GM19463 (cell line): Measurements from ENCODE around the gene EXOC4.
"Not testable (repeated sequence)": the region's sequence is repeated elsewhere in the genome, so short reads cannot be mapped to it uniquely, and the experiment has no call there.

Experiments used
- ATAC-seq: cut with Tn5 transposase; IDR thresholded peaks from one replicate; pipeline ENCODE4 v1.9.1; 2021; ENCODE audit warnings: mild to moderate bottlenecking, moderate library complexity; ENCODE audit not compliant: unreplicated experiment

EXOC4 gene

DNA sequence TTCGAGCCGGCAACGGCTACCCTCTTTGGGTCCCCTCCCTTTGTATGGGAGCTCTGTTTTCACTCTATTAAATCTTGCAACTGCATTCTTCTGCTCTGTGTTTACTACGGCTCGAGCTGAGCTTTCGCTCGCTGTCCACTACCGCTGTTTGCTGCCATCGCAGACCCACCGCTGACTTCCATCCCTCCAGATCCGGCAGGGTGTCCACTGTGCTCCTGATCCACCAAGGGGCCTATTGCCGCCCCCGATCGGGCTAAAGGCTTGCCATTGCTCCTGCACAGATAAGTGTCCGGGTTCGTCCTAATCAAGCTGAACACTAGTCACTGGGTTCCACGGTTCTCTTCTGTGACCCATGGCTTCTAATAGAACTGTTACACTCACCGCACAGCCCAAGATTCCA is 653.7 kb downstream of the EXOC4 start:
- ATAC-seq, result not testable (repeated sequence)

DNA sequence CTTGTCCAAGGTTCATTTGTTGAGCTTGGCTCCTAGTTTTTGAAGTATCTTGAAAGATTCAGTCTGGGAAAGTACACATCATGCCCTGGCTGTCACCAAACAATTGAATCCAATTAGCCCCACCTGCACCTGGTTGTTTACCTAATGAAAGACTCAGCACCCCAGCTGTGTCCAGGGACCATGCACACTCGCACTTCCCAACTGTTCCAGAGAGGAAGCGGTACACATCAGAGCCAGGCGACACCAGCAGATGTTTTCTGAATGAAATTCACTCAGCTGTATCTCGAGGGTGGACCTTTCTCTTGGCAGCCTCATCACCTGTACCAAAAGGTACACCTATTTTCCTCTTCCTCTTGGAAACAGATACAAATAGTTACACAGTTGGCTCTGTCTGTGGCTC is 657.9 kb downstream of the EXOC4 start:
- ATAC-seq, result no peak

DNA sequence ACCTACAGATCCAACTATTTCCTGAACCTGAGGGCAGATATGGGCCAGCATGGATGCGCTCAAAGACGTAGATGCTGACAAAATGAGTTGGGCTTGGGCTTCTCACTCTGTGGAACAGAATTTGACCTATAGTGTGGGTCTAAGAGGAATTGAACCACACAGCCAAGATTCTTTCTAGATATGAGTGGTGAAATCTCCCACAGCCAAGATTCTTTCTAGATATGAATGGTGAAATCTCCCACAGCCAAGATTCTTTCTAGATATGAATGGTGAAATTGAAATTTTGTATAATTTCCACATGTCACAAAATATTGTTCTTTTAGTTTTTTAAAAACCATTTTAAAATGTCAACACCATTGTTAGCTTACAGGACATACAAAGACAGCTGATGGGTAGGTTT is 658.8 kb downstream of the EXOC4 start:
- ATAC-seq, result no peak

DNA sequence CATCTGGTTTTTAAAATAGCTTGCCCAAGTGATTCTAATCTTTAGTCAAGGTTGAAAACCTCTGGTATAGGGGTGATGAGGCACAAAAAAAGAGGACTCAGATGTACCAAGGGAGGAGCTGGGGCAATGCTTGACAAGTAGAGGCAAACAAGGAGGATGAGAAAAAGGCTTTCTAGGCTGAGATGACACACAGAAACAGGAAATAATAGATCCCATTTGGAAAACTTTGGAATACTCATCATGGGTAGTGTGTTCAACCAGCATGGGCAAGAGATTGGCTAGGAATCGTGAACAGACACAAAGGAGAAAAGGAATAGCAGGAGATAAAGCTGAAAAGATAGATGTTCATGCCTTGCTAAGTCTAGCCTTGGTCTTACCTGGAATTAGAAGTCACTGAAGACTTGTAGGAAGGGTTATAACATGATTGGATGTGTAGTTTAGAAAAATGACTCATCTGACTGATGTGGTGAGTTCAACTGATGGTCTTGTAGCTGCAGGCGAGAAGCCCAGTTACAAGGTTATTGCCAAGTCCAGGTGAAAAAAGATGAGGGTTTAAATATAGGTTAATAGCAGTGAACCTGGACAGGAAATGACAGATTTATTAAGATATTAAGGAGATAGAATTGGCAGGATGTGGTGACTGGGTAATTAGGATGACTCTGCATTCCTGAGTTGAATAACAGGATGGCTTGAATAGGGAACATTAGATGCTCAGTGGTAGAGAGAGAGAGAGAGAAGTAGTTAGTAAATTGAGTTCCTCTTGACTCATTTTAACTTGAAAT is 660.2 kb downstream of the EXOC4 start:
- no peak for ATAC-seq

DNA sequence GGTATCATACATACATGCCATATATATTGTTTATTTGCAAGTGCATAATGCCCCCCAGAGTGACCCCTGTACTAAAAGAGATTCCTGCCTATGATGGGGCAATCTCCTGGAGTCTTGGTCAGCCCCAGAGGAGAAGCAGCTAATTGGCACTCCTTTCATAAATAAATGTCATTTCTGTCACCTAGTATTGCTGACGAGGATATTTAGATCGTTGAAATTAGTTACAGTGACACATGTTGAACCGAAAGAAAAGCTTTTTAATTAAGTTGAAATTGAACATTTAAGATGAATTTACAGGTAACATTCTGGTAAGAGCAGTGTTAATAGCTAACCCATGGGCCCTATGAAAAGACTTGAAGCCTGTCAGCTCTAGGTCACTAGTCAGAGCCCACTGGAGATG is 663.7 kb downstream of the EXOC4 start:
- no peak for ATAC-seq

DNA sequence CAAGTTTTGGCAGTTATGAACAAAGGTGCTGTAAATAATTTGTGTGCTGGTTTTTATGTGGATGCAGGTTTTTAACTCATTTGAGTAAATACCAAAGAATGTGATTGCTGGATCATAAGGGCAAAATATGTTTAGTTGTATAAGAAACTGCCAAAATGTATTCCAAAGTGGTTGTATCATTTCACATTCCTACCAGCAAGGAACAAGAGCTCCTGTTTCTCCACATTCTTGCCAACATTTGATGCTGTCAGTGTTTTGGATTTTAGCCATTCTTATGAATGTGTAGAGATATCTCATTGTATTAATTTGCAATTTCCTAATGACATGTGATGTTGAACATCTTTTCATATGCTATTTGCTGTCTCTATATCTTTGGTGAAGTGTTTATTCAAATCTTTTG is 666.9 kb downstream of the EXOC4 start:
- no peak for ATAC-seq

DNA sequence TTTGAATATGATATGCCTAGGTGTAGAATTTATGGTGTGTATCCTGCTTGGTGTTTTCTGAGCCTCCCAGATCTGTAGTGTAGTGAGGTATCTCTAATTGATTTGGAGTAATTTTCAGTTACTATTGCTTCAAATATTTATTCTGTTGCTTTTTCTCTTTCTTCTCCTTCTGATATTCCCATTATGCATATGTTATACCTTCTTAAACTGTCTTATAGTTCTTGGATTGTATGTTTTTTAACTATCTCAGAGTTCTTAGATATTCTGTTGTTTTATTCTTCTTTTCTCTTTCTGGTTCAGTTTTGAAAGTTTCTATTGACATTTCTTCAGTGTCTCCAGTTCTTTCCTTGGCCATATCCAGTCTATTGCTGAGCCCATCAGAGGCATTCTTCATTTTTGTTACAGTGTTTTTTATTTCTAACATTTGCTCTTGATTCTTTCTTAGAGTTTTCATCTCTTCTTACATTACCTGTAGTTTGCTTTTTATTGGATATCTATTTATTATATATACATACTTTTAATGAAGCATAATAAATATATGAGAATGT is 668.8 kb downstream of the EXOC4 start:
- no peak for ATAC-seq

DNA sequence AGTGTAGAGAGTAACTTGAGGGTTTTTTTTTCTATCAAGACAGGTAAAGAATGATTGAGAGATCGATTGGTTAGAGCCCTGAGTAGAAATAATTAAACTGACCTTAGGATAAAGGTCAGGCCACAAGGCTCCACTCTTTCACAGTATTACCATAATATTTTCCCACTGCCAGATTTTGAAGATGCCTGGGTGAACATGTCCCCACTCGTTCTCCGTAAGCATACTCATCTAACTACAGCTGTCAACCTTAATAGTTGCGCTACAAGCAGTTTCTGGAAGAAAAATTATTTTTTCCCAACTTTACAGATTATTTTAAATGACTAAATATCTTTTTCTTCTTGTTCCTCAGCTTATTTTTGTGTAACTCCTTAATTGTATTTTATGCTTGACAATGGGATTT is 671.1 kb downstream of the EXOC4 start:
- ATAC-seq, result no peak

DNA sequence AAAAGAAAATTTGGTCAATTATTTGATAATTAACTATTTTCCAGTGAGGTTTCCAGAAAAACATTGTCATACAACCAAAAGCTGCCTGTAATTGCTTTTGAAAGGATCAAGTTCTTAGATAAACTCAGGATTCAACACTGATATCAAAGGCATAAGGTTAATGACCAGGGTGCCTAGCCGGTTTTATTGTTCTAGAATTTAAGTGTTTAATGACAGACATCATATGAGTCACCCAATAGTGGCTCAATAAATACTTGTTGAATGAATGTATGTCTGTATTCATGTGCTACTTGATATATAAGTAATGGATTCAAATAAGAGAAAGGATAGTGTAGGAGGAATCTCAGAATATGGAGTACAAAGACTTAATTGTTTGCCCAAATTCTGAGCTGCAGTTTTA is 678.2 kb downstream of the EXOC4 start:
- ATAC-seq, result no peak

DNA sequence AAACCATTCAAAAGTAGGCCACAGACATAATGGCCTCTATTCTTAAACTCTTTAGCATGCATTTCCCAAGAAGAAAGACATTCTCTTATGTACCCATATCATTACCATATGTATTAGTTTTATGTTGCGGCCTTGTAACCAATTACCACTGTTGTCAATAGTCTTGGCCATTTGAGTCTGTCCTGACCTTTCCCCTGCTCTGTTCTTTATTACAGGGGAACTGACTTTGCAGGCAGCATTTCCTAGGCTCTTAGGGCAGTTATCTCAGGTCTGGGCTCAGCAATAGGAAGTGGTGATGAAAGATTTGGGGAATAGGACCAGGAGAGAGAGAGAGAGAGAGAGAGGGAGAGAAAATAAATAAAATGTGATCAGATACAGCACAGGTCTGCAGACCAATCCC is 679.7 kb downstream of the EXOC4 start:
- ATAC-seq, result no peak

DNA sequence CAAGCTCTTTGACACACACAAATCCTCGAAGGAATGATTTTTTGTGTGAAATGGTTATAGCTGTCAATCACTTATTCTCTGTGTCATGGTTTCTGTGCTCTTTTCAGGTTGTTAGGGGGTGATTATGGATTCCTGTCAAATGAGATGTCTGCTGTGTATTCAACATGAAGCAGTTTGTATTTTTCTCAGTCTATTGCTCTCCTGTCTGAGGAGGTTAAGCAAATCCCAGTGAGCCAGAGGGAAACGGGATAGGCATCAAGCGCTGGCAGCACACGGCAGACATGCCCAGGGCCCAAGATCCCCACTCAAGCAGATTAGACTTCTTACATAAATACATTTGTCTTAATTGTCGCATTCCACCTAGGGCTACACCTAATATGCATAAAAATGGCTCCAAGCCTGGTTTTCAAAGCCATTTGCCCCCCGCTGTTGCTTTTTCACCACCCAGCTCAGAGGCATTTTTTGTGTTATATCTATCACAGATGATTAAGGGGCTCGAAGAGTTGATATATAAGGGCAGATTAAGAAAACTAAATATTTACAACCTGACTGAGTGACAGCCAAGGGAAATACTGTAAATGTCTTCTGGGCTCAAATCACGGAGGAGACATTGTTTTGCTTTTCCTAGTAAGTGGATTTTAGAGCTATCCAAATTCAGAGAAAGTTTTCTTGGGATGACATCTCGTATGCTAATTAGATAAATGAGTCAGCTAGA is 681.5 kb downstream of the EXOC4 start:
- no peak for ATAC-seq

DNA sequence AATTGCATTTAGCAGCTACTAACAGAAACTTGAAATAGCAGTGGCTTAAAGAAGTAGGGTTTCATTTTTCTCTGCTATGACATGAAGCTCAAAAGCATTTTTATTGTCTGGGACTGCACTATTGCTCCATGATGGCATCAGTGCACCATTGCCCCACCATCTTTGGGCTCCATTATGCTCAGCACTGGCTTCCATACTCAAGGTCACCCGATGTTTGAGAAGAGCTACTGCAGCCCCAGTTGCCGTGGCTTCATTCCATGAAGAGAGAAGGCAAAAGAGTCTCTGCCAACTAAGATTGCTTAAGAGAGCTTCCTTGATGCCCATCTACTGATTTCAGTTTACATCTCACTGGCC is 682.1 kb downstream of the EXOC4 start:
- ATAC-seq, result no peak

DNA sequence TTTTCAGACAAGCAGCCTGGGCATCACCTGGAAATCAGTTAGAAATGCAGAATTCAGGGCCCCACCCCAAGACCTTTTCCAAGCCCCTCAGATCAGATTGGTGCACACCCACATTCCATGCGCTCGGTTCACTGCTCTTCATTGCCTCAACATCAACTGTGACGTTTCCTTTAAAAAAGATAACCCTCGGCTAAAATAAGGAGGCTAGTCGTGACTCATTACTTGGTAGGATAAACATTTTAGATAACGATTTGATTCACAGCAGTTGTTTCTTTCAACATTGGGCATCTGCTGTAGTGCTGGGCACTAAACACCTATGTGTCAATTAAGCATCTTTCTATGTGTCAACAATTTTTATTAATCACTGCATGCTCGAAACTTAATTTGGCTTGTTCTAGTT is 683.2 kb downstream of the EXOC4 start:
- ATAC-seq, result no peak

DNA sequence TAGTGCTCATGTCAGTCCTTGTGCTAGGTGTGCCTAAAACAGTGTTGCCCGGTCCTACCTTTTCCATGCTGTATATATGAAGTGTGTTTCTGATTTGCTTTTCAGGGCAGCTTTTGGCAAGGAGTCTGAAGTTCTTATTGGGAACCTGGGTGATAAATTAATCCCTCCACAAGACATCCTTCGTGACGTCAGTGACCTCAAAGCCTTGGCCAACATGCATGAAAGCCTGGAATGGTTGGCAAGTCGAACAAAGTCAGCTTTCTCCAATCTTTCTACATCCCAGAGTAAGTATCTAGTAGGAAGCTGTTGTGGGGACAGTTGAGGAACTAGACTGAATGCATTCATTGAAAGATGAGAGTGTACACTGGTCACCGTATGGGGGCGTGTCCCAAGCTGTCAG is 684.9 kb downstream of the EXOC4 start:
- no peak for ATAC-seq

DNA sequence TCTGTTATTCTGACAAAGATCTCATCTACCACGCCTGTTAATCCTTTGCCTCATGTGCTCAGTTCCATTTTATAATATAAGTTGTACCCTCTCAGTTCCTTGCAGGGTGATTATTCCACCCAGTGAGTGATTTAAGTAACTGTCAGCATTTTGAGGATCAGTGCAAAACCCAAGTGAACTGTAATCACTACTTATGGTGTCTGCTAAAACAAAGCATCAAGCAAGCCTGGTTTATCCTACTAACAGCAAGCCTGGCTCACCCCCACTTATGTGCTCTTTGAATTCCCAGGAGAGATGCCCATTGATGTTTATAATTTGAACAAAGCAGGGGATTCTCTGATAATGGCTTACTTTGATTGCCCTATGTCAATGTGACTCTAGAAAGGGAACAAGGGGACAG is 687.5 kb downstream of the EXOC4 start:
- ATAC-seq, result no peak

DNA sequence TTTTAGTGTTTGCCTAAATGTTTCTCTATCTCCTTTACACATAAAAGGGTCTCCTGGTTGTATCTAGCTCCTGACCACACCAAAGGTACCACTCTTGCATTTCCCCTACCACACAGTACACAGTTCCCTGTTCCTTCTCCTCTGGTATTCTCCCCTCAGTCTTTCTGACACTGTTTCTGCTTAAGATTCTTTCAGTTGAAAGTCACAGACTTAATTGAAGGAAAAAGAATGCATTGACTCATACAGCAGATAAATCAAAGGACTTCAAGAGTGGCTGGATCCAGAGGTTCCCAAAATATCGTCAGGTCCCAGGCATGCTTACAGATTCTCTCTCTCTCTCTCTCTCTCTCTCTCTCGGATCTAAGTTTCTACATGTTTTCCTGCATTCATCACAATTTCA is 688.6 kb downstream of the EXOC4 start:
- ATAC-seq, result no peak

DNA sequence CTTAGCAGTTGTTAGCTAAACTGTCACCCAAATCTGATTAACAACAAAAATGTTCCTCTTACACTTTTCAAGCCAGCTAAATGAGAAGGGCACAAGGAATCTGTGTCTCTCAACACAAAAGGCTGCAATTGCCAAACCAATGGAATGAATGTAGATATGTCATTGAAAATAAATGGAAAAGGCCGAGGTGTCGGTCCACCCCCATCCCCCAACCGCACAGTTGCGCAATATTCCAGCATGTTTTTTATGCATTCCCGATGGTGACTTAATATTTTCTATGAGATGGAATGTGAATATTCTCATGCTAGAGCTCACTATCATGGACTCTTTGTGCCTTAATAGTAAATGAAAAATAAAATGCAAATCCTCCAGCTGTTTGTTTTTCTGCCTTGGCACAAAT is 692.6 kb downstream of the EXOC4 start:
- no peak for ATAC-seq

DNA sequence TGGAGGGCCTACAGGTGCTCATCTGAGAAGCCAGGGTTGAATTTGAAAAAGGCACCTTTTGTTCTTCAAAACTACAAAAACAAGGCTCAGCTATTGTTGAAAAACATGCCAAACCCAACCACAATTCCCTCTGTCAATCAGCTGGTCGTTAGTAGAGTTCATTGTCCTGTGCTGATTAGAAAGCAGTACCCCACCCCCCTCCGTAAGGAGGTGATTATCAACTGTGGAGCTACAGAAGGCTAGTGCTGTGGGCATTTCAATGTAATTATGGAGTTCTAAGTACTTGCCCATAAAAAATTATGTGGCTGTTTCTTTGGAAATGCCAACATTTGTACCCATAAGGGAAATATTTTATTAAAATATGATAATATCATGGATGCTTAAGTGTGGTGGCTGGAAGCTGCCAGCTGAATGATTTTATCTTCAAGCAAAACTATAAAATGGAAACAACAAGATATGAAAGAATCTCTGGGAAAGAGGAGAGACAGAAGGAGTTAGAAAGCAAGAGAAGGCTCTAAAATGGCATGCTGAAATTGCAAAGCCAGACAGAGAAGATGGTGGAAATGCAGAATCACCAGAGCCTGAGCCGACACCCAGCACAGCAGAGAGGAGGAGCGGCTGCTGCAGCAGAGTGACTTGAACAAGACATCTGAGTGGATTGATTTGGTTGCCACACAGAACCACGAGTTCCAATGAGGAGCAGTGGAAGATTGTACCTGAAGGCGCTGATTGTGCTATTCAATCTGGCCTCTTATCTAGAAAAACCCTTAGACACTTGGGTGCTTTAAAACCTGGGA is 694.8 kb downstream of the EXOC4 start:
- no peak for ATAC-seq

DNA sequence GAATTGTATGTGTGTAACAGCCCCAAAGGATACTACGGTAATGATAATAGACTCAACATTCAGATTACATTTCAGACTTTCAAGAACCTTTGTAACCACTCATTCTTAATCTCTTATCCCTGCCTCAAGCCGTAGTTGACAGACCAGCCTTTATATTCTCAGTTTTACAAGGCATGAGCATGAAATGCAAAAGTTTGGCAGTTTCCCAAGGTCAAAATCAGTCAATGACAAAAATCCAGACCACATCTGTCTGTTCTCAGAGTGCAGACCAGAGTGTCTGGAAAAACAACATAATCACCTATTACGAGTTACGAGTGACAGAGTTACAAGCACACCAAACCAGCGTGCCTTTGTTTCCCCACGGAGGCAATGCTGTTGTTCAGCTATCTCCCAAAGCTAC is 695.7 kb downstream of the EXOC4 start:
- ATAC-seq, result no peak

DNA sequence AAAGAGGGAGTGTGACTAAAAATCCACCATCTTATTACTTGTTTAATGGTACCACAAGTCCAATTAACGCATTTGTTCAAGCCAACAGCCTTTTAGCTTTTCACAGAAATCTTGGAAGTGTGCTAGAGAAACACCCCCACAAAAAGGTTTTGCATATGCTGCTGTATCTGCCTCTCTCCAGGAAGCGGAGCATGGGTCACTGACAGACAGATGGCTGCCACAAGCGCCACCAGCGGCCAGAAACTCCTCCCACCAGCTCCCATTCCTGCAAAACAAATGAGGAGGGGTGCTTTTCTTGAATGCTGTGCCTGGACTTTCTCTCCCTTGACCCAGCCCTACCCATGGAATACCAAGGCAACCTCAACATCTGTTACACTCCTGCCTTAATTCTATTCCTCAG is 698.0 kb downstream of the EXOC4 start:
- ATAC-seq, result no peak

DNA sequence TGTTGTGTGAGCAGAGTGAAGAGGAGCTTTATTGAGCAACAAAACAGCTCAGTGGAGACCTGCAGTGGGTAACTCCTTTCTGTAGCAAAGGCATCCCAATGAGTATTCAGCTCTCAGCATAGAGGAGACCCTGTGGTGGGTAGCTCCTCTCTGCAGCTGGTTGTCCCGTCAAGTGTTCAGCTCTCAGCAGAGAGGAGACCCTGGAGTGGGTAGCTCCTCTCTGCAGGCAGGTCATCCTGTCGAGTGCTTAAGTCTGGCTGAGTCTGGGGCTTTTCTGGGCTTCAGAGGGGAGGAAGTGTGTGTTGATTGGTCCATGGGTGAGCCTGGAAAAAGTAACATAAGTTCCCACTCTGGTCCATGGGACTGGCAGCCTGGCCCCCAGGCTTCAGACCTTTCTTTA is 702.3 kb downstream of the EXOC4 start:
- no peak for ATAC-seq

DNA sequence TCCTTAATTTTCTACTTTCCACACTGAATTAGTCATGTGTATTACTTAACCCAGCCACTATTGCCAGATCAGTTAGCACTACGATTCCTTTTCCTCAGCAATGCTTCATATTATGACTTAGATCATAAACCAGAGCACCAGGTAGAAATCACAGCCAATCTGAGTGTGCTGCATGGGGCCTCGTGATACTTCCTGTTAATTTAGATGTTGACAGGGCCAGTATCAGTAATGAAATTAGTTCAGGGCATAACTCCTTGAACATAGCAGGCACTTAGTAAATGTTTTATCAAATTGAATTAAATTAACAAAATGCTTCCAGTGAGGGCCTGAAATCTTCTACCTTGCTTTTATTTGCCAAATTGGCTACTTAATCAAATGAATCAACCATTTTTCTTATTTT is 705.0 kb downstream of the EXOC4 start:
- ATAC-seq, result no peak
